Gastrocnemius medialis (tissue), 4 donors: ENCODE measurements around the gene TBK1. TPM values are rescaled to one million over a fixed set of nuclear protein-coding genes. Genes with fewer than 3 reads are reported as not detected.

Experiments
- ATAC-seq, 2 donors: fragments of 150-250 bp; one replicate each; pipeline ENCODE4 v1.9.1; 2016
- DNase-seq, 2 donors: peaks; one replicate each; pipeline ENCODE4 v3.0.0-alpha.2; 2019
- H3K27ac ChIP-seq, 4 donors: fragments of 200-600 bp; sonication (generic); 1 replicate in 1 of 4; 2 replicates in 3 of 4; pipeline ENCODE4 v1.5.1; 2016 to 2018; ENCODE audit warnings: mild to moderate bottlenecking in 2 of 4, moderate library complexity in 1 of 4
- H3K27me3 ChIP-seq, 3 donors: fragments of 200-600 bp; sonication (generic) in 2 of 3; 1 replicate in 1 of 3; 2 replicates in 2 of 3; pipeline versions ENCODE4 v1.5.1 to v1.6.0; 2016 to 2019; ENCODE audit warnings: mild to moderate bottlenecking in 1 of 3, moderate library complexity in 1 of 3
- H3K36me3 ChIP-seq, 2 donors: fragments of 200-600 bp; sonication (generic) in 1 of 2; one replicate each; pipeline ENCODE4 v1.5.1; 2017 to 2018
- H3K4me1 ChIP-seq, 2 donors: fragments of 200-600 bp; sonication (generic) in 1 of 2; one replicate each; pipeline ENCODE4 v1.5.1; 2016 to 2017; ENCODE audit warnings: mild to moderate bottlenecking in 2 of 2
- H3K4me3 ChIP-seq, 4 donors: fragments of 200-600 bp; sonication (generic) in 3 of 4; 1 replicate in 1 of 4; 2 replicates in 3 of 4; pipeline ENCODE4 v1.5.1; 2016 to 2019; ENCODE audit warnings: mild to moderate bottlenecking in 2 of 4
- H3K9me3 ChIP-seq, 3 donors: fragments of 200-600 bp; sonication (generic) in 2 of 3; 1 replicate in 1 of 3; 2 replicates in 2 of 3; pipeline ENCODE4 v1.5.1; 2016 to 2019
- POLR2A ChIP-seq, 2 donors: fragments of 450-650 bp; IDR thresholded peaks; one replicate each; pipeline ENCODE4 v1.6.1; 2017; ENCODE audit warnings: antibody characterized with exemption in 2 of 2, mild to moderate bottlenecking in 2 of 2, moderate library complexity in 2 of 2
- in situ Hi-C, 4 donors: fragments of 200-750 bp; cut with MboI; loops; one replicate each; pipeline versions ENCODE4 v1.15.0 to v1.8.0; 2017; ENCODE audit warnings: low sequenced_read_pairs in 4 of 4
- intact Hi-C: fragments of 100-400 bp; cut with DNase I; formaldehyde crosslinking; loops from one replicate; pipeline ENCODE4 v1.15.1; 2023; ENCODE audit warnings: low total_unique reads
- total RNA-seq, 4 donors: library from RNA; depleted of rRNA; stranded (reverse); fragments of >200 nt; gene quantifications; one replicate each; pipeline versions ENCODE4 v1.1.0 to v1.2.3, GENCODE V29; 2016
- TF ChIP-seq, protein P1 (sequence below), 5 experiments: fragments of 450-650 bp in 3 of 5; fragments of 200-600 bp in 2 of 5; sonication (generic) in 2 of 5; IDR thresholded peaks in 4 of 5; conservative IDR thresholded peaks in 1 of 5; 1 replicate in 4 of 5; 2 replicates in 1 of 5; pipeline ENCODE4 v1.5.1; 2016 to 2019; ENCODE audit warnings: antibody characterized with exemption in 5 of 5, mild to moderate bottlenecking in 3 of 5, moderate library complexity in 3 of 5

Gene TBK1
- total RNA-seq, 4 donors from 2014 or later = 20.1 to 40.8 (median 27.6) TPM

DNA sequence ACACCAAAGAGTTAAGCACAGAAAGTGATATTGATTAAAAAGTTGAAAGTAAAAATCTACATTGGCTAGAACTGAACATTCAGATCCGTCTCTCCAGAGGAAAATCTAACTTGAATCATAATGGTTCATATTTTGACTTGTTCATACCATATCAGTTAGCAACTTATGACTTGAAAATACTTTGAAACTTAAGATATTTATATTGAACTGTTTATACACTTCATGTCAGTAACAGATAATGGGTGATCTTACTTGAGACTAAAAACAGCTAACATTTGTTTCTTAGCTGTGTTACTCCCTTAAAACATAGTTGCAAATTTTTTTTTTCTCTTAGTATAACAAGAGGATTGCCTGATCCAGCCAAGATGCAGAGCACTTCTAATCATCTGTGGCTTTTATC, 3.6 kb downstream of the TBK1 start:
- intact Hi-C loops = no loop called here

GRCh38 chr12:64456119-64456518, 4.2 kb downstream of the TBK1 start:
- no peaks in the 10 kb centered on the region for H3K27me3 ChIP-seq
- TF ChIP-seq, protein P1, sequence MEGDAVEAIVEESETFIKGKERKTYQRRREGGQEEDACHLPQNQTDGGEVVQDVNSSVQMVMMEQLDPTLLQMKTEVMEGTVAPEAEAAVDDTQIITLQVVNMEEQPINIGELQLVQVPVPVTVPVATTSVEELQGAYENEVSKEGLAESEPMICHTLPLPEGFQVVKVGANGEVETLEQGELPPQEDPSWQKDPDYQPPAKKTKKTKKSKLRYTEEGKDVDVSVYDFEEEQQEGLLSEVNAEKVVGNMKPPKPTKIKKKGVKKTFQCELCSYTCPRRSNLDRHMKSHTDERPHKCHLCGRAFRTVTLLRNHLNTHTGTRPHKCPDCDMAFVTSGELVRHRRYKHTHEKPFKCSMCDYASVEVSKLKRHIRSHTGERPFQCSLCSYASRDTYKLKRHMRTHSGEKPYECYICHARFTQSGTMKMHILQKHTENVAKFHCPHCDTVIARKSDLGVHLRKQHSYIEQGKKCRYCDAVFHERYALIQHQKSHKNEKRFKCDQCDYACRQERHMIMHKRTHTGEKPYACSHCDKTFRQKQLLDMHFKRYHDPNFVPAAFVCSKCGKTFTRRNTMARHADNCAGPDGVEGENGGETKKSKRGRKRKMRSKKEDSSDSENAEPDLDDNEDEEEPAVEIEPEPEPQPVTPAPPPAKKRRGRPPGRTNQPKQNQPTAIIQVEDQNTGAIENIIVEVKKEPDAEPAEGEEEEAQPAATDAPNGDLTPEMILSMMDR (IDR thresholded peaks at IDR 0.05 in 4 of 5, conservative IDR thresholded peaks at IDR 0.05 in 1 of 5) = no peak
- TF ChIP-seq POLR2A (IDR thresholded peaks at IDR 0.05) = no peak
- no peak overlapping the region for H3K27ac ChIP-seq
- H3K4me1 ChIP-seq = peaks cover 12 to 16% of the 10 kb centered on the region in 2 donors
- peaks cover 0 to 38% of the 10 kb centered on the region in 2 donors for H3K36me3 ChIP-seq
- in situ Hi-C loops = no loop called here
- intact Hi-C loops = no loop called here
- DNase-seq (no peak), ATAC-seq (no peak)
- no peaks in the 10 kb centered on the region for H3K9me3 ChIP-seq
- no peak overlapping the region for H3K4me3 ChIP-seq

More for the DNA sequence above, 3.6 kb downstream of the TBK1 start:
- H3K36me3 ChIP-seq = peaks cover 0 to 32% of the 10 kb centered on the region in 2 donors
- no peak for DNase-seq
- no peaks in the 10 kb centered on the region for H3K27me3 ChIP-seq
- H3K4me1 ChIP-seq = peaks cover 16 to 18% of the 10 kb centered on the region in 2 donors
- in situ Hi-C loops = no loop called here
- no peak overlapping the region for H3K4me3 ChIP-seq
- ATAC-seq = no peak
- TF ChIP-seq, protein P1 (IDR thresholded peaks at IDR 0.05 in 4 of 5, conservative IDR thresholded peaks at IDR 0.05 in 1 of 5) = no peak
- TF ChIP-seq POLR2A (IDR thresholded peaks at IDR 0.05) = no peak
- no peaks in the 10 kb centered on the region for H3K9me3 ChIP-seq
- H3K27ac ChIP-seq = no peak overlapping the region

DNA sequence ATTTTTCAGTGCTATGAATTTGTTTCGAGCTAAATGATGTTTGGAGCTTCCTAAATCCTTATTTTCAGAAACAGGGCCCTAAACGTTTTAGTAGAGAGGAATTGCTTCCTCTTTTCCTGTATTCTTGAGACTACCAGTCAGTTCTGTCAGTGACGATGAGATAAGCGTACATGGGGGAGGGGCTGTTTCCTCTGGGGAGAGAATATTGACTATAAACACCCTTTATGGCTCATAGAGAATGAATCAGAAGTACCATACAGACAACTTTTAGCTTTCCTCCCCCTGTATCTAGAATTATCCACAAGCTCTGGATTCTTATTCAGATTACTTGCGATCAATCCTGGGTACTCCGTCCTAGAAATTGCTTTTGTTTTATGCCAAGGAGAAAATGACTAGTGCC, 5.1 kb downstream of the TBK1 start:
- ATAC-seq (no peak), DNase-seq (no peak)
- H3K4me1 ChIP-seq = peaks cover 7 to 12% of the 10 kb centered on the region in 2 donors
- peaks cover 0 to 47% of the 10 kb centered on the region in 2 donors for H3K36me3 ChIP-seq
- H3K27me3 ChIP-seq = no peaks in the 10 kb centered on the region
- no peaks in the 10 kb centered on the region for H3K9me3 ChIP-seq
- intact Hi-C loops = no loop called here
- in situ Hi-C loops = no loop called here
- TF ChIP-seq, protein P1 (IDR thresholded peaks at IDR 0.05 in 4 of 5, conservative IDR thresholded peaks at IDR 0.05 in 1 of 5) = no peak
- peak overlapping the region in 1 of 4 donors; percentile 8 for H3K27ac ChIP-seq
- no peak overlapping the region for H3K4me3 ChIP-seq

DNA sequence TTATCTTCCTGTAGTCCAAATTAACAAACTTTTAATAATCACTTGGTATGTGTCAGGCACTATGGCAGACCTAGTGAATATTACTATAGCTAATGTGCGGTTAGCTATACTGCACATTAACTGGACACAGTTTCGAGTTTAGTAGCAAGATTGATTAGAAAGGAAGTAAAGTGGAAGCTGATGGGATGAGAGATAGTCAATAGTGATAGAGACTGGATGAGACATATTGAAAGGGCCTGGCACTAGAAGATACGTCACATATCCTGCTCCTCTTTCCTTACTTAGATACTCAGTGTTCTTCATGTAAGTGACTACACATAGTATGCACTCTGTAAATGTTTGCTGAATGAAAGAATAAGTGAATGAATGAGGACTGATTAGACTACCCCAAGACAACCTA, 5.5 kb downstream of the TBK1 start:
- H3K36me3 ChIP-seq = peaks cover 0 to 48% of the 10 kb centered on the region in 2 donors
- no peak overlapping the region for H3K4me3 ChIP-seq
- no peaks in the 10 kb centered on the region for H3K27me3 ChIP-seq
- H3K27ac ChIP-seq = peak overlapping the region in 1 of 4 donors; percentile 8
- intact Hi-C loops = no loop called here
- ATAC-seq = no peak
- H3K9me3 ChIP-seq = no peaks in the 10 kb centered on the region
- H3K4me1 ChIP-seq = peaks cover 7 to 12% of the 10 kb centered on the region in 2 donors
- DNase-seq = no peak
- in situ Hi-C loops = no loop called here
- TF ChIP-seq, protein P1 (IDR thresholded peaks at IDR 0.05 in 4 of 5, conservative IDR thresholded peaks at IDR 0.05 in 1 of 5) = no peak
- no peak for TF ChIP-seq POLR2A (IDR thresholded peaks at IDR 0.05)

- Histone ChIP-seq H3K36me3 (peaks cover 0 to 48% of the 10 kb centered on the region in 2 donors), H3K27ac (no peak overlapping the region), H3K27me3 (no peaks in the 10 kb centered on the region), H3K9me3 (no peaks in the 10 kb centered on the region), H3K4me3 (no peak overlapping the region), H3K4me1 (peaks cover 7 to 12% of the 10 kb centered on the region in 2 donors)
- DNase-seq (no peak), ATAC-seq (no peak)
- intact Hi-C loops (no loop called here), in situ Hi-C loops (no loop called here)
- no peak for TF ChIP-seq POLR2A (IDR thresholded peaks at IDR 0.05)
- TF ChIP-seq, protein P1 (IDR thresholded peaks at IDR 0.05 in 4 of 5, conservative IDR thresholded peaks at IDR 0.05 in 1 of 5) = no peak
Measured at GRCh38 chr12:64457923-64458322, 6.0 kb downstream of the TBK1 start.
